ENCODE data around the gene FOXM1. TPM values are rescaled to one million over a fixed set of nuclear protein-coding genes. Genes with fewer than 3 reads are reported as not detected.

The FOXM1 gene
- total RNA-seq: 1.6 and 3.7 TPM in 2 replicates

- peak; percentile 93 to 94 for DNase-seq (ENCODE audit: low read depth in 2 of 2)
Observed at GRCh38 chr12:2877047-2877952, at the start of gene FOXM1, which contains the start of gene RHNO1. TSS of gene FOXM1 (minus strand) at chr12:2877174. CDS start at chr12:2874478, 2,696 bp downstream. TSS of gene RHNO1 (plus strand) at chr12:2877223. CDS start at chr12:2885367, 8,144 bp downstream.

- no peak for DNase-seq (ENCODE audit: low read depth in 2 of 2)
Observed at GRCh38 chr12:2925322-2925995, 48.5 kb upstream of the FOXM1 start.

DNA sequence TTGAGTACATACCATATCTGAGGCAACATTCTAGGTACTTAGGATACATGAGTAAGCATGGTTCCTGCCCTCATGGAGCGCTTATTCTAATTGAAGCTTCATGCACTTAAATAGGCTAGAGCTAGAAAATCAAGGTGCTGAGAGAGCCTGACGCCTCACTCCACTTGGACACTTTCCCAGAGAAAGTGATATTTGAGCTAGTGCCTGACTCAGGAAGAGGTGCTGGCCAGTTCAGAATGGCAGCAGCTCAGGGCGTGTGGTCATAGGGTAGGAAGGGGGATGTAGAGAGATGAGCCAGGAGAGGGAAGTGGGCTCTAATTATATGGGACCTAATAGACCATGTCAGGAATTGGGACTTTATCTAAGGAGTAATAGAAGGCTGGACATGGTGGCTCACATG is 47.0 kb upstream of the FOXM1 start:
- DNase-seq (ENCODE audit: low read depth in 2 of 2): peak; percentile 29 to 36

GRCh38 chr12:2923057-2923456 is 46.1 kb upstream of the FOXM1 start:
- no peak for DNase-seq (ENCODE audit: low read depth in 2 of 2)

- no peak for DNase-seq (ENCODE audit: low read depth in 2 of 2)
Observed at GRCh38 chr12:2922329-2922728, 45.4 kb upstream of the FOXM1 start.

DNA sequence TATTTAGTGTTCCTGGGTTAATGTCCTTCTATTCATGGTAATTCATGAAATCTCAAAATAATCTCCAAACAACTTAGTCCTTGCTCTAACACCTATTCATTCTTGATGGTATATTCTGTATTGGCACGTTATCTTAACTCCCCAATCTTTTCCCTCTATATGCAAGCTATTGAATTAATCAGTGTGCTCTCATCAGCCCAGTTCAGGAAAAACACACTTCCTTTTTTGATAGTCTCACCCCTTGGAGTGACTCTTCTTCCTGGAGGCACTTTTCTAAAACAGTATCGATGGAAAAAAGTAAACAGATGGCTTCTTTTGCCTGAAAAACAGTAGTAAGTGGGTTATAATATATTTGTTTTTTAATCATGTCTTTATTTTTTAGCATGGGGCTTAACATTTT is 42.3 kb upstream of the FOXM1 start:
- DNase-seq (ENCODE audit: low read depth in 2 of 2): peak; percentile 62 to 82

DNA sequence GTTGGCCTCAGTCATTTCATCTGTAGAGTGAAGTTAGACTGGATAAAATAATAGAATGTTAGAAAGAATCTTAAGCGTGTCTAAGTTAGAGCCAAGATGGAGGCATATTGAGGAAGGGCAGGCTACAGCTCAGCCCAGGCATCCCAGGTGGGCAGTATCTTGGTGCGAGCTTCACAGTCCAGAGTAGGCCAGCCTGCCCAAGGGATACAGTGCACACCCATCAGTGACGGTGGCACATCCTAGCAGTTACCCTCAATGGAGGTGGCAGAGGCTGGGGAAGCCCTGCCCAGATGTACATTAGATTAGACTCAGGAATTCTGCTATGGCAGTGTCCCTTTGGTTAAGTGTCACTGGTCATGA is 35.2 kb upstream of the FOXM1 start:
- no peak for DNase-seq (ENCODE audit: low read depth in 2 of 2)

- no peak for DNase-seq (ENCODE audit: low read depth in 2 of 2)
Observed at GRCh38 chr12:2904260-2904659, 27.3 kb upstream of the FOXM1 start.

GRCh38 chr12:2902272-2902880 is 25.4 kb upstream of the FOXM1 start:
- DNase-seq (ENCODE audit: low read depth in 2 of 2): peak in 1 of 2 donors; percentile 17

GRCh38 chr12:2900642-2901041 is 23.7 kb upstream of the FOXM1 start:
- no peak for DNase-seq (ENCODE audit: low read depth in 2 of 2)

DNA sequence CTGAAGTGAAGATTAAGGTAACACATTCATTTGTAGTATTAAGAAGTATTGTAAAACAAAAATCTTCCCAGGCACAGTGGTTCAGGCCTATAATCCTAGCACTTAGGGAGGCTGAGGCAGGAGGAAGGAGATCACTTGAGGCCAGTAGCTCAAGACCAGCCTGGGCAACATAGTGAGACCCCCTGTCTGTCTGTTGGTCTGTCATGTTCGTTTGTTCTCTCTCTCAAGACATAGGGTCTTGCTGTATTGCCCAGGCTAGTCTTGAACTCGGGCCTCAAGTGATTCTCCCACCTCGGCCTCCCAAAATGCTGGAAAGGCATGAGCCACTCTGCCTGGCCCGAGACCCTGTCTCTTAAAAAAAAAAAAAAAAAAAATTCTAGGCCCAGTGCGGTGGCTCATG is 20.4 kb upstream of the FOXM1 start:
- DNase-seq (ENCODE audit: low read depth in 2 of 2): no peak

GRCh38 chr12:2895511-2895910 is 18.5 kb upstream of the FOXM1 start:
- DNase-seq (ENCODE audit: low read depth in 2 of 2): peak in 1 of 2 donors; percentile 46

DNA sequence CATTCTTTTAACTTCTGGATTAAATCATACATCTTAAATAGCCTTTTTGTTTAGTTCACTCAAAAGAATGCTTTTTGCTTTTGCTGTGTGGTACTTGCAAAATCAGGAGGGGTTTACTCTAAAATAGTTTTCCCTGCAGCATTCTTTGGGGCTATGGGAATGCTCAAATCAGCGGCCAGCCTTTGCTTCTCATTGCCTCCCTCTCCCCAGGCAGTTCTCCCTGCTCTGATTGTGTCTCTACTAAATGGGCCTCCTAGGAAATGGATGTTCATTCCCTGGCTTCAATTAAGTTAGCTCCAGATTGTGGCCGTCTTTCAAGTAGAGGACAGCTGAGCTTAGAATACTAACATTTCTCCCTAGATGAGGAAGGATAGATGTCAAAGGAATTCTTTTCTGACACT is 18.1 kb upstream of the FOXM1 start:
- DNase-seq (ENCODE audit: low read depth in 2 of 2): no peak

GRCh38 chr12:2893007-2893406 is 16.0 kb upstream of the FOXM1 start:
- DNase-seq (ENCODE audit: low read depth in 2 of 2): peak; percentile 54 to 60

GRCh38 chr12:2892246-2892645 is 15.3 kb upstream of the FOXM1 start:
- DNase-seq (ENCODE audit: low read depth in 2 of 2): no peak

DNA sequence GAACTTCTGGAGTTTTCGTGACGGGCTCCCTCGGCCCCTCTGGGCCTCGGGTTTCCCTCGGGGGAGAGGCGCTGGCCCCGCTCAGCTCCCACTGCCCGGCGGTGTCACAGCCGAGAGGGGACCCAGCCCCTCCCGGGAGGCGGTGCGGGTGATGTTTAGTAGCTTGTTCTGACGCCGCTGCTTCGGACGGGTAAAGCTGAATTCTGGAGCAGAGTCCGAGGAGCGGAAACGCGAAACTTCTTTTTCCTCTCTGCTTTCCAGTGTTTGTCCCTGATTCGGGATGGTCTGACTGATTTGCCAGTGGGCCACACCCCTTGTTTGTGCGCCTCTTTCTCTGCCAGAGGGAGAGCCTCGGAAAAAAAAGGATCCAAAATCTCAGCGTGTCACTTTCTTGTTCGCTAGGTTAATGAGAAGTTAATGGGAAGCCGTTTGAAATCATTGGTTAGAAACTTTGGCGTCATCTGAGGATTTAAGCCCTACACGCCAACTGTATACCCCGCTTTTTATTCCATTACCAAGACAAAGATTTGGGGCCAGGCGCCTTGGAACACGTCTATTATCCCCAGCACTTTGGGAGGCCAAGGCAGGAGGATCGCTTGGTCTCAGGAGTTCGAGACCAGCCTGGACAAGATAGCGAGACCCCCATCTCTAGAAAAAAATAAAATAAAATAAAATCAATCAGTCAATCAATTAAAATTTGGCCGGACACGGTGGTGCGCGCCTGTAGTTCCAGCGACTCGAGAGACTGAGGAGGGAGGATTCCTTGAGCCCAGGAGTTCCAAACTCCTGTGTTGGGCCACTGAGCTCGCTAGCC is 14.5 kb upstream of the FOXM1 start:
- DNase-seq (ENCODE audit: low read depth in 2 of 2): peak; percentile 61 to 75

- DNase-seq (ENCODE audit: low read depth in 2 of 2): peak; percentile 99
Observed at GRCh38 chr12:2890388-2891239, 13.6 kb upstream of the FOXM1 start, which contains the start of gene TULP3. TSS of gene TULP3 (plus strand) at chr12:2890891. CDS start at chr12:2890948, 57 bp downstream.

- no peak for DNase-seq (ENCODE audit: low read depth in 2 of 2)
Observed at GRCh38 chr12:2890001-2890387, 13.0 kb upstream of the FOXM1 start.

DNA sequence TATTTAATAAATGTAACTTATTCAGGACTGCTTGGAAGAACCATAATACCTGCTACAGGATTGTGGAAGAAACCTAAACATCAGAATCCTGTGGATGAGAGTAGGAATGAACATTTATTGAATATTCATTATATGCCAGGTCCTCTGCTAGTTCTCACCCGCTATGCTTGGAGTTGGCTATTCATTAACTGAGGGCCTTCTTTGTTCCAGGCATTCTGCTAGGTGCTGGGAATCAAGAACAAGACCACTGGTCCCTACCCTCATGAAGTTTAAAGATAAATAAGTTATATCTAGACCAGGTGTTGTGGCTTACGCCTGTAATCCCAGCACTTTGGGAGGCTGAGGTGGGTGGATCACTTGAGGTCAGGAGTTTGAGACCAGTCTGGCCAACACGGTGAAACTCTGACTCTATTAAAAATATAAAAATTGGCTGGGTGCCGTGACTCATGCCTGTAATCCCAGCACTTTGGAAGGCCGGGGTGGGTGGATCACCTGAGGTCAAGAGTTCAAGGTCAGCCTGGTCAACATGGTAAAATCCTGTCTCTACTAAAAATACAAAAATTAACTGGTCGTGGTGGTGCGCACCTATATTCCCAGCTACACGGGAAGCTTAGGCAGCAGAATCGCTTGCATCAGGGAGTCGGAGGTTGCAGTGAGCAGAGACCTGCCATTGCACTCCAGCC is 9.9 kb upstream of the FOXM1 start:
- no peak for DNase-seq (ENCODE audit: low read depth in 2 of 2)

- DNase-seq (ENCODE audit: low read depth in 2 of 2): no peak
Observed at GRCh38 chr12:2884810-2885209, 7.8 kb upstream of the FOXM1 start.
